ENCODE measurements around the gene SPTB.

- TF ChIP-seq EZH2phosphoT487 (IDR thresholded peaks at IDR 0.05; ENCODE audit: borderline replicate concordance, low read length) (no peak), CTCF (conservative IDR thresholded peaks at IDR 0.05; ENCODE audit: low read depth, low read length) (no peak)
These were observed 91.0 kb downstream of the SPTB start for GRCh38 chr14:64788706-64789105.

All from PC-3 (cell line).